IMR-90 (cell line): Measurements from ENCODE around the gene IFTAP. TPM values are rescaled to one million over a fixed set of nuclear protein-coding genes. Genes with fewer than 3 reads are reported as not detected.

Source experiments
- ATAC-seq: fragments of 200-7000 bp; cut with Tn5 transposase; 2 replicates; pipeline ENCODE4 v1.9.1; 2020; ENCODE audit warnings: low read depth, mild to moderate bottlenecking, moderate library complexity
- BruUV-seq: library from RNA; stranded (reverse); fragments of 400-500 nt; replicated peaks from 2 replicates; lab custom pipeline; 2021; lab: Mats Ljungman, UMichigan
- CTCF ChIA-PET: fragments of 300-600 bp; formaldehyde crosslinking; extraction: SDS; loops from one replicate; lab custom pipeline; 2021; ENCODE audit warnings: antibody characterized with exemption; lab: Yijun Ruan, JAX
- POLR2A ChIA-PET: fragments of 300-600 bp; sonication (Branson Sonifier 250); formaldehyde crosslinking; loops from one replicate; lab custom pipeline; 2022; ENCODE audit warnings: antibody characterized with exemption; ENCODE audit not compliant: unreplicated experiment; lab: Charles Lee
- DNase-seq: peaks from one replicate; pipeline ENCODE4 v3.0.0; 2013
- H2AFZ ChIP-seq: replicated peaks from 2 replicates; pipeline ENCODE3; 2013; ENCODE audit warnings: low read length, mild to moderate bottlenecking; ENCODE audit not compliant: poor library complexity
- H2AK5ac ChIP-seq: 2 replicates; pipeline ENCODE4 v1.6.1; 2013; ENCODE audit warnings: low read depth, low read length, inconsistent platforms
- H2AK9ac ChIP-seq: replicated peaks from 2 replicates; pipeline ENCODE3; 2013; ENCODE audit warnings: mild to moderate bottlenecking, low read depth, low read length, moderate library complexity; ENCODE audit not compliant: poor library complexity
- H2BK120ac ChIP-seq: 2 replicates; pipeline ENCODE4 v1.6.1; 2013; ENCODE audit warnings: low read depth, low read length, inconsistent platforms
- H2BK15ac ChIP-seq: 3 replicates; pipeline ENCODE4 v1.6.1; 2013; ENCODE audit warnings: low read depth, low read length, inconsistent platforms
- H2BK20ac ChIP-seq: 2 replicates; pipeline ENCODE4 v1.6.1; 2013; ENCODE audit warnings: low read depth, mild to moderate bottlenecking, inconsistent platforms, low read length, moderate library complexity
- H2BK5ac ChIP-seq: 2 replicates; pipeline ENCODE4 v1.6.1; 2013; ENCODE audit warnings: mild to moderate bottlenecking, low read depth, low read length, inconsistent platforms; ENCODE audit not compliant: poor library complexity, severe bottlenecking
- H3K14ac ChIP-seq: replicated peaks from 2 replicates; pipeline ENCODE4 v1.6.1; 2013; ENCODE audit warnings: low read depth, low read length, inconsistent platforms
- H3K18ac ChIP-seq: 2 replicates; pipeline ENCODE4 v1.6.1; 2013; ENCODE audit warnings: low read depth, low read length, control low read depth
- H3K23ac ChIP-seq: 2 replicates; pipeline ENCODE4 v1.6.1; 2013; ENCODE audit warnings: low read depth, low read length, inconsistent platforms
- H3K27ac ChIP-seq: 2 replicates; pipeline ENCODE4 v1.5.1; 2013; ENCODE audit warnings: mild to moderate bottlenecking, control low read depth, low read length; ENCODE audit not compliant: insufficient read depth
- H3K27me3 ChIP-seq: 2 replicates; pipeline ENCODE4 v1.6.1; 2013; ENCODE audit warnings: low read length; ENCODE audit not compliant: control insufficient read depth, insufficient read depth
- H3K36me3 ChIP-seq: 2 replicates; pipeline ENCODE4 v1.6.1; 2013; ENCODE audit warnings: low read length, mixed read lengths; ENCODE audit not compliant: control insufficient read depth, insufficient read depth
- H3K4ac ChIP-seq: 2 replicates; pipeline ENCODE4 v1.6.1; 2013; ENCODE audit warnings: low read depth, low read length, inconsistent platforms
- H3K4me1 ChIP-seq: 2 replicates; pipeline ENCODE4 v1.6.1; 2013; ENCODE audit warnings: low read length, mixed read lengths; ENCODE audit not compliant: control insufficient read depth, insufficient read depth
- H3K4me2 ChIP-seq: 2 replicates; pipeline ENCODE4 v1.6.1; 2013; ENCODE audit warnings: low read depth, mild to moderate bottlenecking, control low read depth, low read length, moderate library complexity
- H3K4me3 ChIP-seq: 2 replicates; pipeline ENCODE4 v1.5.1; 2013; ENCODE audit warnings: low read depth, mild to moderate bottlenecking, control low read depth, low read length, moderate library complexity; ENCODE audit not compliant: insufficient read depth
- H3K56ac ChIP-seq: 2 replicates; pipeline ENCODE4 v1.6.1; 2013; ENCODE audit warnings: low read length, inconsistent platforms; ENCODE audit not compliant: insufficient read depth; ENCODE audit errors: extremely low read depth
- H3K79me1 ChIP-seq, 2 experiments: 2 replicates each; pipeline ENCODE4 v1.6.1; 2013; ENCODE audit warnings: low read length in 2 of 2, inconsistent platforms in 1 of 2, low read depth in 1 of 2
- H3K9ac ChIP-seq: 2 replicates; pipeline ENCODE4 v1.6.1; 2013; ENCODE audit warnings: low read depth, low read length, control low read depth
- H3K9me1 ChIP-seq: 2 replicates; pipeline ENCODE4 v1.6.1; 2013; ENCODE audit warnings: low read length, inconsistent platforms; ENCODE audit not compliant: insufficient read depth
- H3K9me3 ChIP-seq: 2 replicates; pipeline ENCODE4 v1.6.1; 2013; ENCODE audit warnings: low read length; ENCODE audit not compliant: control insufficient read depth, insufficient read depth
- H4K20me1 ChIP-seq: 2 replicates; pipeline ENCODE4 v1.6.1; 2013; ENCODE audit warnings: low read length, inconsistent platforms; ENCODE audit not compliant: insufficient read depth
- H4K5ac ChIP-seq: 2 replicates; pipeline ENCODE4 v1.6.1; 2013; ENCODE audit warnings: mild to moderate bottlenecking, low read depth, low read length, control low read depth
- H4K8ac ChIP-seq, 2 experiments: 2 replicates each; pipeline ENCODE4 v1.6.1; 2013; ENCODE audit warnings: low read depth in 2 of 2, low read length in 2 of 2, control low read depth in 1 of 2, inconsistent platforms in 1 of 2
- H4K91ac ChIP-seq: 2 replicates; pipeline ENCODE4 v1.6.1; 2013; ENCODE audit warnings: low read depth, low read length, inconsistent platforms; ENCODE audit not compliant: insufficient read depth
- BHLHE40 ChIP-seq: fragments of 150-350 bp; IDR thresholded peaks from 2 replicates; pipeline ENCODE4 v1.6.1; 2016; ENCODE audit warnings: mild to moderate bottlenecking, low read depth, low read length
- CEBPB ChIP-seq: IDR thresholded peaks from 2 replicates; pipeline ENCODE4 v1.6.1; 2012; ENCODE audit warnings: low read depth, low read length, improper control_type of control experiment
- CHD1 ChIP-seq: IDR thresholded peaks from 2 replicates; pipeline ENCODE4 v1.6.1; 2012; ENCODE audit warnings: low read depth, low read length, improper control_type of control experiment
- CTCF ChIP-seq: conservative IDR thresholded peaks from 2 replicates; pipeline ENCODE4 v1.5.1; 2012; ENCODE audit warnings: mild to moderate bottlenecking, low read depth, low read length, improper control_type of control experiment
- RCOR1 ChIP-seq: IDR thresholded peaks from 2 replicates; pipeline ENCODE4 v1.6.1; 2012; ENCODE audit warnings: mild to moderate bottlenecking, low read length, improper control_type of control experiment; ENCODE audit not compliant: insufficient replicate concordance
- WGBS, 2 experiments: methylation state at CpG; one replicate each; pipeline versions ENCODE4 v1.1.5 to v1.1.7; 2013; ENCODE audit warnings: missing lambda C conversion rate in 2 of 2; ENCODE audit not compliant: insufficient read length in 1 of 2; ENCODE audit errors: extremely low coverage in 2 of 2; 5-methylcytosine and 5-hydroxymethylcytosine counted together
- dilution Hi-C: fragments of 300-500 bp; cut with HindIII; formaldehyde crosslinking; loops from one replicate; pipeline ENCODE4 v1.14.3; 2018; ENCODE audit warnings: low sequenced_read_pairs; ENCODE audit not compliant: unreplicated experiment
- in situ Hi-C: fragments of 300-500 bp; cut with MboI; formaldehyde crosslinking; loops from 3 replicates; pipeline ENCODE4 v1.14.3; 2019; ENCODE audit warnings: low sequenced_read_pairs, inconsistent platforms, mixed read lengths
- intact Hi-C: fragments of 100-400 bp; cut with micrococcal nuclease; formaldehyde crosslinking; loops from 2 replicates; pipeline ENCODE4 v1.10.0; 2022
- polyA plus RNA-seq, 3 experiments: library from polyadenylated mRNA; depleted of rRNA; stranded (reverse); fragments of >200 nt; gene quantifications; 2 replicates each; pipeline ENCODE4 v1.2.3, GENCODE V29; 2012; ENCODE audit warnings: low replicate concordance in 1 of 3
- total RNA-seq: library from RNA; depleted of rRNA; stranded (reverse); fragments of >200 nt; gene quantifications from 2 replicates; pipeline ENCODE4 v1.2.3, GENCODE V29; 2012
- TF ChIP-seq, protein P1 (sequence below): fragments of 150-350 bp; IDR thresholded peaks from 2 replicates; pipeline ENCODE4 v1.6.1; 2017; ENCODE audit warnings: mild to moderate bottlenecking, antibody characterized with exemption, low read length, low read depth

IFTAP gene
- total and polyA plus RNA-seq, 2 of the 4 experiments (the other 2 are of a cell fraction): 15.8 to 28.5 TPM

GRCh38 chr11:36657610-36658267, 63.4 kb downstream of the IFTAP start:
- no peak overlapping the region for H2AK9ac ChIP-seq
- H2BK15ac ChIP-seq: no peak overlapping the region
- no peaks in the 10 kb centered on the region for H3K79me1 ChIP-seq
- H3K14ac ChIP-seq: no peak overlapping the region
- no peak overlapping the region for H4K91ac ChIP-seq
- intact Hi-C loops: no loop called here
- H4K5ac ChIP-seq: no peak overlapping the region
- H2BK5ac ChIP-seq: no peak overlapping the region
- no peak overlapping the region for H3K4ac ChIP-seq
- 74% methylated on average over 2 of the region's 6 CpGs; no CpG with 5 or more reads in 1 of the 2 experiments for WGBS, 2 experiments
- no peak overlapping the region for H4K8ac ChIP-seq
- no peak overlapping the region for H3K4me3 ChIP-seq
- in situ Hi-C loops: no loop called here
- H3K27me3 ChIP-seq: no peaks in the 10 kb centered on the region
- H3K18ac ChIP-seq: no peak overlapping the region
- TF ChIP-seq RCOR1 (no peak), CHD1 (no peak), CEBPB (peak; percentile 6; the same call in 1 of the 2 replicates), BHLHE40 (no peak), CTCF (no peak)
- TF ChIP-seq, protein P1, sequence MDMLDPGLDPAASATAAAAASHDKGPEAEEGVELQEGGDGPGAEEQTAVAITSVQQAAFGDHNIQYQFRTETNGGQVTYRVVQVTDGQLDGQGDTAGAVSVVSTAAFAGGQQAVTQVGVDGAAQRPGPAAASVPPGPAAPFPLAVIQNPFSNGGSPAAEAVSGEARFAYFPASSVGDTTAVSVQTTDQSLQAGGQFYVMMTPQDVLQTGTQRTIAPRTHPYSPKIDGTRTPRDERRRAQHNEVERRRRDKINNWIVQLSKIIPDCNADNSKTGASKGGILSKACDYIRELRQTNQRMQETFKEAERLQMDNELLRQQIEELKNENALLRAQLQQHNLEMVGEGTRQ: no peak
- ATAC-seq: no peak
- H2AK5ac ChIP-seq: no peak overlapping the region
- H3K27ac ChIP-seq: no peak overlapping the region
- H3K4me2 ChIP-seq: no peak overlapping the region
- H3K23ac ChIP-seq: no peak overlapping the region
- H3K9me3 ChIP-seq: no peaks in the 10 kb centered on the region
- H4K20me1 ChIP-seq: no peaks in the 10 kb centered on the region
- H3K9me1 ChIP-seq: no peaks in the 10 kb centered on the region
- ChIA-PET POLR2A (no interaction called here), CTCF (no interaction called here)
- no peak overlapping the region for H3K56ac ChIP-seq
- H3K36me3 ChIP-seq: 0 out of 2 replicates have a peak, but pooled peaks cover 2% of the 10 kb centered on the region
- H2BK120ac ChIP-seq: no peak overlapping the region
- no peak overlapping the region for H3K9ac ChIP-seq
- no peak overlapping the region for H2BK20ac ChIP-seq
- H3K4me1 ChIP-seq: no peaks in the 10 kb centered on the region
- no peak overlapping the region for H2AFZ ChIP-seq
- BruUV-seq: no TSS peak
- dilution Hi-C loops: no loop called here
- DNase-seq: peak; percentile 13
